Measurements from ENCODE around the gene AK3.

AK3 gene

GRCh38 chr9:4738866-4739586 lies 2.0 kb downstream of the AK3 start:
- no peak overlapping the region for H3K27ac ChIP-seq (replicated peaks; ENCODE audit: low read length)
- no peak overlapping the region for H3K9ac ChIP-seq (ENCODE audit: low read depth, low read length, poor library complexity)
- H3K9me3 ChIP-seq (replicated peaks in 1 of 2; ENCODE audit: control insufficient read depth in 2 of 2, insufficient read depth in 1 of 2, low read depth in 1 of 2, low read length in 2 of 2) = peaks cover 0 to 9% of the 10 kb centered on the region in 2 donors
- no peak overlapping the region for H3K14ac ChIP-seq (ENCODE audit: low read length)
- H3K4me2 ChIP-seq (ENCODE audit: insufficient read depth, low read length, poor library complexity, severe bottlenecking) = no peak overlapping the region
- no peak overlapping the region for H2AFZ ChIP-seq (ENCODE audit: low read length)
- H2BK15ac ChIP-seq (ENCODE audit: low read length) = no peak overlapping the region
- no peak overlapping the region for H3K4ac ChIP-seq (ENCODE audit: low read length)
- H2AK5ac ChIP-seq (ENCODE audit: low read depth, low read length) = no peak overlapping the region
- WGBS, 2 donors (ENCODE audit: extremely low coverage in 2 of 2, insufficient read length in 2 of 2, insufficient replicate concordance in 1 of 2) = no CpG with 5 or more reads among the region's 19 CpGs
- no peaks in the 10 kb centered on the region for H3K27me3 ChIP-seq (ENCODE audit: control insufficient read depth in 3 of 3, insufficient read depth in 3 of 3, low read depth in 1 of 3, low read length in 3 of 3)
- no peak overlapping the region for H3K18ac ChIP-seq (ENCODE audit: low read length)
- H3K79me1 ChIP-seq (ENCODE audit: low read depth, low read length) = peaks cover 2% of the 10 kb centered on the region
- H2BK120ac ChIP-seq (ENCODE audit: low read depth, low read length) = no peak overlapping the region
- no peak overlapping the region for H2BK5ac ChIP-seq (ENCODE audit: low read length)
- no peak overlapping the region for H4K91ac ChIP-seq (ENCODE audit: low read depth, low read length, poor library complexity)
- H2BK12ac ChIP-seq (ENCODE audit: low read length) = no peak overlapping the region
- peaks cover 0 to 20% of the 10 kb centered on the region in 2 donors for H3K36me3 ChIP-seq (replicated peaks in 1 of 2; ENCODE audit: control insufficient read depth in 2 of 2, insufficient read depth in 2 of 2, low read length in 2 of 2)
- H3K4me1 ChIP-seq (ENCODE audit: control insufficient read depth in 2 of 2, insufficient read depth in 1 of 2, low read depth in 1 of 2, low read length in 2 of 2) = peaks cover 0 to 5% of the 10 kb centered on the region in 2 donors
- no peak overlapping the region for H3K23ac ChIP-seq (ENCODE audit: low read depth, low read length, poor library complexity)
- no peak overlapping the region for H4K8ac ChIP-seq (ENCODE audit: low read depth, low read length)
- H3K4me3 ChIP-seq (ENCODE audit: low read length in 2 of 2) = peak overlapping the region in 1 of 2 donors; percentile 85
- DNase-seq (ENCODE audit: low spot score) = no peak

DNA sequence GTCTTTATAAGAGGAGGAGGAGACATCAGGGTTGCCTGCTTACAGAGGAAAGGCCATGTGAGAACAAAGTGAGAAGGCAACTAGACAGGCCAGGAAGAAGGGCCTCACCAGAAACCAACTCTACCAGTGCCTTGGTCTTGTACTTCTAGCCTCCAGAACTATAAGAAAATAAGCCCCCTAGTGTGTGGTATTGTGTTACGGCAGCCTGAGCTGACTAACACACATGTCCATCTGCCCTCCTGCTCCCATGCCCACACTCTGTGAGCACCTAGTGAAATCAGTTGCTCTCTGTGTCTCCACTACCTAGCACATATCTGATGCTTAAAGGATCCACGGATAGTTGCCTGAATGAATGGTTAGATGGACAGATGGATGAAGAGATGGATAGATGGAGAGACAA lies 6.9 kb downstream of the AK3 start:
- peaks cover 0 to 51% of the 10 kb centered on the region in 2 donors for H3K36me3 ChIP-seq (replicated peaks in 1 of 2; ENCODE audit: control insufficient read depth in 2 of 2, insufficient read depth in 2 of 2, low read length in 2 of 2)
- H3K4ac ChIP-seq (ENCODE audit: low read length) = no peak overlapping the region
- no peak overlapping the region for H2BK12ac ChIP-seq (ENCODE audit: low read length)
- H3K9ac ChIP-seq (ENCODE audit: low read depth, low read length, poor library complexity) = no peak overlapping the region
- H3K18ac ChIP-seq (ENCODE audit: low read length) = no peak overlapping the region
- no peak overlapping the region for H3K23ac ChIP-seq (ENCODE audit: low read depth, low read length, poor library complexity)
- no peaks in the 10 kb centered on the region for H3K27me3 ChIP-seq (ENCODE audit: control insufficient read depth in 3 of 3, insufficient read depth in 3 of 3, low read depth in 1 of 3, low read length in 3 of 3)
- no CpG with 5 or more reads among the region's 2 CpGs for WGBS, 2 donors (ENCODE audit: extremely low coverage in 2 of 2, insufficient read length in 2 of 2, insufficient replicate concordance in 1 of 2)
- no peak overlapping the region for H2AK5ac ChIP-seq (ENCODE audit: low read depth, low read length)
- H2AFZ ChIP-seq (ENCODE audit: low read length) = no peak overlapping the region
- H2BK120ac ChIP-seq (ENCODE audit: low read depth, low read length) = no peak overlapping the region
- no peak overlapping the region for H3K4me3 ChIP-seq (ENCODE audit: low read length in 2 of 2)
- peaks cover 0 to 16% of the 10 kb centered on the region in 2 donors for H3K9me3 ChIP-seq (replicated peaks in 1 of 2; ENCODE audit: control insufficient read depth in 2 of 2, insufficient read depth in 1 of 2, low read depth in 1 of 2, low read length in 2 of 2)
- no peak overlapping the region for H3K4me2 ChIP-seq (ENCODE audit: insufficient read depth, low read length, poor library complexity, severe bottlenecking)
- H3K14ac ChIP-seq (ENCODE audit: low read length) = no peak overlapping the region
- H3K27ac ChIP-seq (replicated peaks; ENCODE audit: low read length) = no peak overlapping the region
- H3K4me1 ChIP-seq (ENCODE audit: control insufficient read depth in 2 of 2, insufficient read depth in 1 of 2, low read depth in 1 of 2, low read length in 2 of 2) = no peaks in the 10 kb centered on the region
- H4K8ac ChIP-seq (ENCODE audit: low read depth, low read length) = no peak overlapping the region
- no peak overlapping the region for H2BK15ac ChIP-seq (ENCODE audit: low read length)
- no peak for DNase-seq (ENCODE audit: low spot score)
- H4K91ac ChIP-seq (ENCODE audit: low read depth, low read length, poor library complexity) = no peak overlapping the region
- H2BK5ac ChIP-seq (ENCODE audit: low read length) = no peak overlapping the region
- H3K79me1 ChIP-seq (ENCODE audit: low read depth, low read length) = peaks cover 2% of the 10 kb centered on the region

GRCh38 chr9:4732890-4733289 lies 8.1 kb downstream of the AK3 start:
- Histone ChIP-seq H3K36me3 (replicated peaks in 1 of 2; ENCODE audit: control insufficient read depth in 2 of 2, insufficient read depth in 2 of 2, low read length in 2 of 2) (peaks cover 0 to 57% of the 10 kb centered on the region in 2 donors), H3K14ac (ENCODE audit: low read length) (no peak overlapping the region), H3K27ac (replicated peaks; ENCODE audit: low read length) (no peak overlapping the region), H2AFZ (ENCODE audit: low read length) (no peak overlapping the region), H3K4ac (ENCODE audit: low read length) (no peak overlapping the region), H2BK5ac (ENCODE audit: low read length) (no peak overlapping the region), H3K27me3 (ENCODE audit: control insufficient read depth in 3 of 3, insufficient read depth in 3 of 3, low read depth in 1 of 3, low read length in 3 of 3) (no peaks in the 10 kb centered on the region), H2BK15ac (ENCODE audit: low read length) (no peak overlapping the region), H2AK5ac (ENCODE audit: low read depth, low read length) (no peak overlapping the region), H4K91ac (ENCODE audit: low read depth, low read length, poor library complexity) (no peak overlapping the region), H3K79me1 (ENCODE audit: low read depth, low read length) (peaks cover 2% of the 10 kb centered on the region), H3K9me3 (replicated peaks in 1 of 2; ENCODE audit: control insufficient read depth in 2 of 2, insufficient read depth in 1 of 2, low read depth in 1 of 2, low read length in 2 of 2) (peaks cover 0 to 10% of the 10 kb centered on the region in 2 donors), H4K8ac (ENCODE audit: low read depth, low read length) (no peak overlapping the region), H3K9ac (ENCODE audit: low read depth, low read length, poor library complexity) (no peak overlapping the region), H3K4me3 (ENCODE audit: low read length in 2 of 2) (no peak overlapping the region), H3K4me2 (ENCODE audit: insufficient read depth, low read length, poor library complexity, severe bottlenecking) (no peak overlapping the region), H2BK120ac (ENCODE audit: low read depth, low read length) (no peak overlapping the region), H3K18ac (ENCODE audit: low read length) (no peak overlapping the region), H3K23ac (ENCODE audit: low read depth, low read length, poor library complexity) (no peak overlapping the region), H3K4me1 (ENCODE audit: control insufficient read depth in 2 of 2, insufficient read depth in 1 of 2, low read depth in 1 of 2, low read length in 2 of 2) (no peaks in the 10 kb centered on the region), H2BK12ac (ENCODE audit: low read length) (no peak overlapping the region)
- DNase-seq (ENCODE audit: low spot score) = no peak
- WGBS, 2 donors (ENCODE audit: extremely low coverage in 2 of 2, insufficient read length in 2 of 2, insufficient replicate concordance in 1 of 2) = no CpG with 5 or more reads among the region's 1 CpG

- Histone ChIP-seq H3K36me3 (replicated peaks in 1 of 2; ENCODE audit: control insufficient read depth in 2 of 2, insufficient read depth in 2 of 2, low read length in 2 of 2) (peaks cover 0 to 66% of the 10 kb centered on the region in 2 donors), H3K79me1 (ENCODE audit: low read depth, low read length) (no peaks in the 10 kb centered on the region), H3K14ac (ENCODE audit: low read length) (no peak overlapping the region), H3K4me3 (ENCODE audit: low read length in 2 of 2) (no peak overlapping the region), H2AFZ (ENCODE audit: low read length) (no peak overlapping the region), H3K9me3 (replicated peaks in 1 of 2; ENCODE audit: control insufficient read depth in 2 of 2, insufficient read depth in 1 of 2, low read depth in 1 of 2, low read length in 2 of 2) (no peaks in the 10 kb centered on the region), H2BK15ac (ENCODE audit: low read length) (no peak overlapping the region), H2BK5ac (ENCODE audit: low read length) (no peak overlapping the region), H3K23ac (ENCODE audit: low read depth, low read length, poor library complexity) (no peak overlapping the region), H2BK12ac (ENCODE audit: low read length) (no peak overlapping the region), H2AK5ac (ENCODE audit: low read depth, low read length) (no peak overlapping the region), H3K18ac (ENCODE audit: low read length) (no peak overlapping the region), H2BK120ac (ENCODE audit: low read depth, low read length) (no peak overlapping the region), H3K4me1 (ENCODE audit: control insufficient read depth in 2 of 2, insufficient read depth in 1 of 2, low read depth in 1 of 2, low read length in 2 of 2) (no peaks in the 10 kb centered on the region), H3K4ac (ENCODE audit: low read length) (no peak overlapping the region), H4K8ac (ENCODE audit: low read depth, low read length) (no peak overlapping the region), H3K4me2 (ENCODE audit: insufficient read depth, low read length, poor library complexity, severe bottlenecking) (no peak overlapping the region), H3K27ac (replicated peaks; ENCODE audit: low read length) (no peak overlapping the region), H4K91ac (ENCODE audit: low read depth, low read length, poor library complexity) (no peak overlapping the region), H3K27me3 (ENCODE audit: control insufficient read depth in 3 of 3, insufficient read depth in 3 of 3, low read depth in 1 of 3, low read length in 3 of 3) (no peaks in the 10 kb centered on the region), H3K9ac (ENCODE audit: low read depth, low read length, poor library complexity) (no peak overlapping the region)
- WGBS, 2 donors (ENCODE audit: extremely low coverage in 2 of 2, insufficient read length in 2 of 2, insufficient replicate concordance in 1 of 2) = no CpG with 5 or more reads among the region's 1 CpG
- no peak for DNase-seq (ENCODE audit: low spot score)
Observed at GRCh38 chr9:4727593-4727992, 13.4 kb downstream of the AK3 start.

Measured in neuronal stem cell (in vitro differentiated cells).